GM19239 (cell line): ENCODE data around the gene IFT74.
"Not testable (repeated sequence)": the region's sequence is repeated elsewhere in the genome, so short reads cannot be mapped to it uniquely, and the experiment has no call there.

Experiments used
- DNase-seq: peaks from one replicate; pipeline ENCODE4 v3.0.0; 2011; ENCODE audit warnings: low spot score; ENCODE audit not compliant: insufficient read length
- FAIRE-seq: peaks from 2 replicates; lab custom pipeline; 2011; peaks lifted over from hg19 to GRCh38; lab: Jason Lieb, UNC

IFT74 gene

DNA sequence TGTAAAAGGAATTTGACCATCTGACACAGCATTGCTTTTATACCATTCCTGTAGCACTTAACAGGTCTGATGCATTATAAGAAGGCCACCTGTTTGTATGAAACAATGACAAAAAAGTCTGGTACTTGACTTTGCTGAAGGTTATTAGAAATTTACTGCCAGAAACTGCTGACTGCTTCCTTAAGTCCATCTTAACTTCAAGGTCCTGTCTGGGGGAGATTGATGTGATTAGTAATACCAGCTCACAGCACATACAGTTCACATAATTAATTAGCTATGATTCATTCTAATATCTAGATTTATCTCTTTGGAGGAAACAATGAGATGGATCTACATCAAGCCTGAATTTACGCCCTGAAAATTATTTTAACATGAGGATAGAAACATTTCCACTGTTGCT is 103.2 kb downstream of the IFT74 start:
- DNase-seq, result no peak
- FAIRE-seq, result no peak

DNA sequence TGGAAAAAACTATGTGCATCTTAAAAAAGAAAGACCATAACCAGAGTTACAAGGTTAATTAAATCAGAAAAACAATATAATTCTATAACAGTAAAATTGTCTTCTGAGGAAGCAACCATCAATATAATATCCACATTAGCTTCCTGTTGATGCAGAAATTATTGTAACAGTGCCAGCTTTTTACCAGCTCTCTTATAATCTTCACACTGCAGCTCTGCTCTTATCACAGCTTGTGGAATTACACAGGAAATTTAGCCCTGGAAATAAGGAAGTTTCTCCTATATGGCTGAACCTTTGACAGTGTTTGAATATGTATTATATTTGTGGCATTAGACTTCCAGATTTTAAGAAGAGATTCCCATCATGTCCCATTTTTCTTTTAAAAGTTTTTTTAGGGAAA is 103.7 kb downstream of the IFT74 start:
- DNase-seq (no peak), FAIRE-seq (peak; percentile 47)

DNA sequence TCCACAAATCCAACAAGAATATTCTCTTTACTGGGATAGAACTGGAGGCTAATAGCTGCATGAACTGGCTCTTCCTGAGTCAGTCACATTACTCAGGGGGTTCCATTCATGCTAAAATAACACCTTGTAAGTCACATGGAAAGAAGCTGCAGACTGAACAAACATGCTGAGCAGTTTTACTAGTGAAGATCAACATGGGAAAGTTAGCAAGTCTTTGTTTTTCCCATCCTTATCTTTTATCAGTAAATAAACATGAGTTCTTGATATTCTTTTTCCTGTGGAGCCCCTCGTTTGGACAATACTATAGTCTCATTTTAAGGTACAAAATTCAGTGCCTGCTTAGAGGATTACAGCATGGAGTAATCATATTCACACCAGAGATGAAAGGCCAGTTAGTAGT is 109.1 kb downstream of the IFT74 start:
- FAIRE-seq (no peak), DNase-seq (no peak)

DNA sequence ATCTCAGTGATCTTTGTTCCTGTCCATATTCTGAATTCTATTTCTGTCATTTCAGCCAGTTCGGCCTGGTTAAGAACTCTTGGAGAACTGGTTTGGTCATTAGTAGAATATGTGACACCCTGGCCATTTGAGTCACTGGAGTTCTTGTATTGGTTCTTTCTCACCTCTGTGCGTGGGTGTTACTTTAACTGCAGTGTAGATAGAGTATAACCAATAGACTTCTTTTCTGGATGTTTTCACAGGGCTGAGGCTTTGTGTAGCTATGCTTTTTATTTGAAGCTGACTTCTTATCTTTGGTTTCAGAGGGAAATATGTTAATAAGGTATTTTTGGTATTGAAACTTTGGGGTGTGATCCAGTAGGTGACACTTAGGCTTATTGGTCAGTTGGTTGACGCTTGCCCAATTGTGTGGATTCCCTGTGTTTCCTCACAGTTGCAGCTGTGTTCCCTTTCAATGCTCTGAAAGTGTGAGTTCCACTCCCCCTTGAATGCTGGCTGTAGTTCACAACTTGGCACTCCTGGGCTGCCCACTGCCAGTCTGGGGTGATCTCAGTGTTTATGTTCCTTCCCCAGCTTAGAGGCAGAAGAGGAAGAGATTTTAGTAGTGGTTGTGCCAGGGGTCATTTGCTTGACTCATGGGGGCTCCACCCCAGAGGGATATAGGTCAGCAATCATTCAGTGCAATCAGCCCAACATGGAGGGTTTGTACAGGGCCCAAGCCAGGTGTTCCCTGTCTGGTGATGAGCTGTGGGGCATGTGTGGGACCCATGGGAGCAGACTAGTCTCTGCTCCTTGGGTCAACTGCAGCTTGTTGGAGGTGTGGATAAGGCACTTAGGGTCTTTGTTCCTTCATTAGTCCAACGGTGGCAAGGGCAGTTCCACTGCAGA is 117.9 kb downstream of the IFT74 start:
- DNase-seq (no peak), FAIRE-seq (no peak)

DNA sequence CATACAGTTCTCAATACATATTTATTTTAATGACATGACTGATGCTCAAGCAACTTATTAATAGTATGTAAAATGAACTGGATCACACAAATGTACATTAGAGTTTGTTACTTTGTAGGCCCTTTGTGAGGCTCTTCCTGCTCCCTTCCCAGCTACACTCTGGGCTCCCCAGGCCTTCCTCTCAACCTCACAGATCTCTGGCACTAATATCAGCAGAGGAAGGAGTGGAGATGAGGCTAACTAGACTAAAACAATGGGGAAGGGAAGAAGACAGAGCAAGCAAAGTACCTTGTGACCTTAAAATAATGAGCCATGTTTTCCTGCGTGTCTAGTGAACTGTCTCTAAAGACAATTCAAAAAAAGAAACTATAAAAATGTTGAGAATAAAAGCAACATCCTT is 122.5 kb downstream of the IFT74 start:
- no peak for FAIRE-seq
- no peak for DNase-seq

DNA sequence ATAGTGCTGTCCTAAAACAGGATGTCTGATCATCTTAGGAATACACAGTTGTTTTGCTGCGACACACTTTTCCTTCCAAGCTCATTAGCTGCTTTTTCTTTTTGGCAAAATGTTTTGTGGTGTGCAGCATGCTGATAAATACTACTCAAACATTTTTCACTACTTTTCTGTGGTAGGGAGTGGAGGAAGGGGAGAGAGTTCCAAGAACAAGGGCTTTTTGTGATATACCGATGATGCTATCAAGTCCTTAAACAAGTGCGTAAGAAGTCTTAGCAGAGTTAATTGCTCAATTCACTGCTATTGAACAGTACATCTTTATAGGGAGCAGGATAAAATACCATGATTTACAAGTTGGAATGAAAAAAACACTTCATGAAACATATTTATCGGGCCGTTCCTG is 129.2 kb downstream of the IFT74 start:
- FAIRE-seq (no peak), DNase-seq (no peak)

DNA sequence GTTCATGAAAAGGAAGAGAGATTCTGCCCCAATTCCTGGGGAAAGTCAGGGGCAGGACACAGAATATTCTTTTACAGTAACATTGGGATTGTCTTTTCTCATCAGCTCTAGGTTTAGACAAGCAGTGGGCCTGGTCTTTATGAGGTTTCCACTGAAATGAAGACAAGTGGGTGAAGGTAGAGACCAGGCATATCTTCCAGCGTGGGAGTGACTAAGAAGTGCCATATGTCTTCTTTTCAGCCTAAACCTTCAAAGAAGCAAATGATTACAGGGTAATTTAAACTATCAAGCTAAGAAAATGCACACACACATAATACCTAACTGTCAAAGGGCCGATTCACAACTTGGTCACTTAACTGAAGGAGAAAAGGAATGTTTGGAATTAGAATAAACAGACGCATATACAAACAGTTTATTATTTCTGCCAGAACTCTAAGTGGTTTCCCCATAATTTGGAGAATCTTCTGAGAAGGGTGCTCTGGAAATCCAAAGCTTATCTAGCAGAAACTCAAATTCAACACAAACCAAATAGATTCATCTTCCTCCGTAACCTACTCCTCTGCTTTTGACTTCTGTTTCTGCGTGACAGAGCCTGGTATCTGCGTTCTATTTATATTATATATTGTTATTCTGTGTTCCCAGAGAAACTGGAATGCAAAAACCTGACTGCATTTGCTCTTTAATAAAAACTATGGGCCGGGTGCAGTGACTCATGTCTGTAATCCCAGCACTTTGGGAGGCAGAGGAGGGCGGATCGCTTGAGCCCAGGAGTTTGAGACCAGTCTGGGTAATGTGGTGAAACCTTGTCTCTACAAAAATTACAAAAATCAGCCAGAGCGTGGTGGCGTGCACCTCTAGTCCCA is 130.8 kb downstream of the IFT74 start:
- no peak for FAIRE-seq
- DNase-seq, result no peak

DNA sequence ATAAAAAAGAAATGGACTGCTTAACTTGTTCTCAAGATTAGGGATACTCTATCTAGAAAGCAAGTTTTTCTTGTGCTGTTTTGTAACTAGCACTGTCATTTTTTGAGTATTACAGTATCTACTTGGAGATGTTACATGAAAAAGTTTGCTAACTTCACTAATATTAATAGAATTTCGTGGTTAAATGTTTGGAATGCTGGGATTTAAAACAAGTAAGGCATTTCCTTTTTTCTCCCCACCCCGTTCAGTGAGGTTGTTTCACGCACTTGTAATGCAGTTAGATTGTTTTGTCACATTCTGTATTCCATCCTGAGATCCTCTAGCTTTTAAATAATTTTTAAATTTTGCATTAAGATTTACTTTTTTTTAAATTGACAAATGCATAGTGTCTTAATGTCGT is 132.8 kb downstream of the IFT74 start:
- no peak for FAIRE-seq

DNA sequence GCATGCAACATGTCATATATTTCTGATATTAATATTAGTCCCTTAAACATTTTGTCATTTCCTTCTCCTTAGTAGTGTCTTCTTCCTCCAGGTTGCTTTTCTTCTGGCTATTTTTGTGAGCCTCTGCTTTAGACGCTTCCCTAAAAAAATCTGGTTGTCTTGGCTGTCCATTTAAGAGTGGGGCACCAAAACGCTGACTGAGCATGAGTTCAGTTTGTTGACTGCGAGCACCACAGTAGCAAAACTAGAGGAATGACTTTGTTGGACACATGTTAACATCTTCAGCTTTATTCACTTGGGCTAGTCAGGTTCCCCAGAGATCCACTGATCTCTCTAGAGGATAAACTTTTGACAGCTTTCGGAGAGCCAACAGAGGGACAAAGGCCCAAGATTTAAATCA is 133.5 kb downstream of the IFT74 start:
- DNase-seq (no peak), FAIRE-seq (no peak)

More for the DNA sequence above, 132.8 kb downstream of the IFT74 start:
- DNase-seq, result no peak

DNA sequence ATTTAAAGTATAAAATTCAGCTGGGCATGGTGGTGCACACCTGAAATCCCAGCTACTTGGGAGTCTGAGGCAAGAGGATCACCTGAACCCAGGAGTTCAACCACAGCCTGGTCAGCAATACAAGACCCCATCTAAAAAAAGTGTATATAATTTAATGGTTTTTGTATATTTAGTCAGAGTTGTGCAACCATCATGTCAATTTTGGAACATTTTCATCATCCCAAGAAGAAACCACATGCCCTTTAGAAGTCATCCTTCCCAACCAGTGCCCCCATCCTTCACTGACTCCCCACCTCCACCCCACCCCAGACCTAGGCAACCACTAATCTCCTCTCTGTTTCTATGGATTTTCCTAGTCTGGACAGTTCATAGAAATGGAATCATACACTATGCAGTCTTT is 134.0 kb downstream of the IFT74 start:
- no peak for FAIRE-seq

DNA sequence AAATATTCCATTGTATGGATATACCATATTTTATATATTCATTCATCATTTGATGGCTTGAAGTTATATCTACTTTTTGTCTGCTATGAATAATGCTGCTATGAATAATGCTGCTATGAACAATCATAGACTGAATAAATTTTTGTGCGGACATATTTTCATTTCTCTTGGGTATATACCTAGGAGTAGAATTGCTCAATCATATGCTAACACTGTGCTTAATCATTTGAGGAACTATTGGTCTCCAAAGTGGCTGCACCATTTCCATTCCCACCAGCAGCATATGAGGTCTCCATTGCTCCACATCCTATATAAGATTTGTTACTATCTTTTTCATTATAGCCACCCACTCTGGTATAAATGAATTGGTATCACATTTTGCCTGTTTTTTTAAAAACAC is 134.5 kb downstream of the IFT74 start:
- DNase-seq, result no peak
- no peak for FAIRE-seq

More for the DNA sequence above, 134.0 kb downstream of the IFT74 start:
- DNase-seq, result no peak

DNA sequence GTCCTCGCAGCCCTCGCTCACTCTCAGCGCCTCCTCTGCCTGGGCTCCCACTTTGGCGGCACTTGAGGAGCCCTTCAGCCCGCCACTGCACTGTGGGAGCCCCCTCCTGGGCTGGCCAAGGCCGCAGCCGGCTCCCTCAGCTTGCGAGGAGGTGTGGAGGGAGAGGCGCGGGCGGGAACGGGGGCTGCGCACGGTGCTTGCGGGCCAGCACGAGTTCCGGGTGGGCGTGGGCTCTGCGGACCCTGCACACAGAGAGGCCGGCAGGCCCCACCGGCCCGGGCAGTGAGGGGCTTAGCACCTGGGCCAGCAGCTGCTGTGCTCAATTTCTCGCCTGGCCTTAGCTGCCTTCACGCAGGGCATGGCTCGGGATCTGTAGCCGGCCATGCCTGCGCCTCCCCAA is 136.3 kb downstream of the IFT74 start:
- FAIRE-seq, DNase-seq: not testable (repeated sequence)

DNA sequence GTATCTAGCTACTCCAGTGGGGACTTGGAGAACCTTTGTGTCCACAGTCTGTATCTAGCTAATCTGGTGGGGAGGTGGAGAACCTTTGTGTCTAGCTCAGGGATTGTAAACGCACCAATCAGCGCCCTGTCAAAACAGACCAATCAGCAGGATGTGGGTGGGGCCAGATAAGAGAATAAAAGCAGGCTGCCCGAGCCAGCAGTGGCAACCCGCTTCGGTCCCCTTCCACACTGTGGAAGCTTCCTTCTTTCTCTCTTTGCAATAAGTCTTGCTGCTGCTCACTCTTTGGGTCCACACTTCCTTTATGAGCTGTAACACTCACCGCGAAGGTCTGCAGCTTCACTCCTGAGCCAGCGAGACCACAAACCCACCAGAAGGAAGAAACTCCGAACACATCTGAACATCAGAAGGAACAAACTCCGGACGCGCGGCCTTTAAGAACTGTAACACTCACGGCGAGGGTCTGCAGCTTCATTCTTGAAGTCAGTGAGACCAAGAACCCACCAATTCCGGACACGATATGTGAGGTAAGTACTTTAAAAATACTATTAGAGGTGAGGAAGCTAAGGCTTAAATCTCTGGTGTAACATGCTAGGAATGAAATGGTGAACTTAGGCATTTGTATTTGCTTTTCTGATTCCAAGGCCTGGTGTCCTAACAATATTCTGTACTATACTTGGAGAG is 137.3 kb downstream of the IFT74 start:
- DNase-seq, FAIRE-seq: not testable (repeated sequence)

DNA sequence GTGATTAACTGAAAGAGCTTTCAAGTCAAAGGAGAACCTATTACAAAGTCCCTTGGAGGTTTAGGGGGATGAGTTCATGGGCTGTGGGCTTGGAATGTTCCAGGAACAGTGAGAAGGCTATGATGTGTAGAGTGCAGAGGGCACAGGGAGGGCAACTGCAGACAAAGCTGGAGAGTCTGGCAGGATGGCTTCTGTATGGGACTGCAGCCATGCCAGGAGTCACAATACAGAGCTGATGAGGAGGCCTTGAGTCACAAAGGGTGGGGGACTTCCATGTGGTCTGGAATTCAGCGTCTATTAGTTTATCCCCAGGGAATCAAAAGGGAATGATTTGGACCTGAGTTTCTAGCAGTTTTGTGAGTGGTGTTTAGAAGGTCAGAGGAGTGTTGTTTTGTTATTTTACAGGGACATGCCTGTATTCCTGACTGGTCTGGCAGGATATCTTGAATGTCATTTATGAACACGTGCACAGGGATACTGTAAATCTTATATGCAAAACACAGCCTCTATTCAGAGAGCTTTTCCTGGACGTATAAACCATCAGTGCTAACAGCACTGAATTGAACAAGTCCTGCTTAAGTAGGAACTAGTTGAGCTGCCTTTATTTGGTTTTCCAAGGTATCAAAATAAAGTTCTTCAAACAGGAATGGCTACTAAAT is 138.6 kb downstream of the IFT74 start:
- no peak for FAIRE-seq
- DNase-seq, result no peak

DNA sequence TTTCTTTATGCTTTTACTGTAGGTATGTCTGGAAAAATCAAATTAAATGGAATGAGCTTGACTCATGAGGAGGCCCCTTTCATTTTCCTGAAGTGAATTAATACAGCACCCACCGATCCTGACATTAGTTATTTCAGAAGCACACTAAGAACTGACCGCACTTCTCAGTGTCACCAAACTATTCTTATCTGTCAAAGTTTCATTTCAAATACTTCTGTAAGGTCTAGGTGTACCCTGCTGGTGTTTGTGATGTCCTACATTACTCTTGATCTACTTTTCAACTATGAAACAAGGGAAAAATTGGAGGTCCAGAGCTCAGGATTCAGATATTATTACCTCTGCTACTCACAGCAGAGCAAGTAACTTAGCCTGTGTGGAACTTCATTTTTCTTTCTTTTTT is 151.0 kb downstream of the IFT74 start:
- FAIRE-seq, result no peak

DNA sequence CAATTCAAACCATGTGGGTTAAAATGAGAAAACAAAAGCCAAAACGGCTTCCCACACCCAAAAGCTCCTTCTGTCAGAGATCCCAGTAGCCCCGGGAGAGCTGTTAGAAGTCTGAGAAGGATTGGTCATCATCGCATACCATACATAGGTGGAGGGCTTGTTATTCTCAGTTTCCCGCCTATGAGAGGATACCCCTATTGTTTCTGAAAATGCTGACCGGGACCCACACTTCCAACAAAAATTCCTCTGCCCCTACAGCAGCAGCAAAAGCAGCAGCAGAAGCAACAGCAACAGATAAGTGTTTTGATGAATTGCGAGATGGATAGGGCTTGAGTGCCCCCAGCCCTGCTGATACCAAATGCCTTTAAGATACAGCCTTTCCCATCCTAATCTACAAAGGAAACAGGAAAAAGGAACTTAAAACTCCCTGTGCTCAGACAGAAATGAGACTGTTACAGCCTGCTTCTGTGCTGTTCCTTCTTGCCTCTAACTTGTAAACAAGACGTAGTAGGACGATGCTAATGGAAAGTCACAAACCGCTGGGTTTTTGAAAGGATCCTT is 152.8 kb downstream of the IFT74 start, which contains the start of gene TEK:
TEK (plus strand) TSS at position 245 of the 561 bp plus-strand sequence. CDS start 366 bp downstream, outside the sequence.
- FAIRE-seq (no peak), DNase-seq (no peak)

More for the DNA sequence above, 151.0 kb downstream of the IFT74 start:
- DNase-seq, result no peak

DNA sequence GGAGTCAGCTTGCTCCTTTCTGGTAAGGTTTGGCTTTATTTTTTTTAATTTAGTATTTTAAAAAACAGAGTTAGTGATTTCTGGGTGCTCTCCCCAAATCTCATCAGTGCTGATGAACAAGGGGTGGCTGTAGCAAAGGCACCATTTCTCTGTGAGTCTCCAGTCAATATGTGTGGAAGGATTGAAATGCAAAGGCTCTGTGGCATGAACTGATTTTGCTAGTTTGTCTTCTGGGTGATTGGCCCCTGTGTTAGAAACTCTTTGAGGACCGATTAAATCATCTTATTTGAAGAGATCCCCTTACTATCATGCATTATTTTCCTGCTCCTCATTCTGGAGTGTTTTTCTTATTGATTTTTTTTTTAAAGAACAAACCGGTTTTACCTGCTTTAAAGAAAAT is 153.4 kb downstream of the IFT74 start:
- DNase-seq, result no peak
- FAIRE-seq, result no peak

DNA sequence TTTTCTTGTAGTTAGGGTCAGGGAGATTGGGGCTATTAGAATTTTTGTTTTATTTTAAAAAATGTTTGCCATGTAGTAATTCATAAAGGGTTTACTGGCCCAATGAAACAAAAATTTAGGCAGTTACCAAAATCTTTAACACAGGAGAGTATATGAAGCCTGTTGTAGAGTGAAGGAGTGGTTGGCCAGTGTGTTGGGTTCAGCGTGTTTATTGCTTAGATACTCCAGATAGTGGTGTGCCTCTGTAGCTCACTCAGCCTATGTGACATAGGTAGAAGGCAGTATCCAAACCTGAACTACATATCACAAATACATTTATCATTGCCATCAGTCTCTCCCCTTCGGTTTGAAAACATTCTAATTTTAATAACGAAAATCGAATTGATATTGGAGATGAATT is 154.0 kb downstream of the IFT74 start:
- no peak for DNase-seq
- no peak for FAIRE-seq

DNA sequence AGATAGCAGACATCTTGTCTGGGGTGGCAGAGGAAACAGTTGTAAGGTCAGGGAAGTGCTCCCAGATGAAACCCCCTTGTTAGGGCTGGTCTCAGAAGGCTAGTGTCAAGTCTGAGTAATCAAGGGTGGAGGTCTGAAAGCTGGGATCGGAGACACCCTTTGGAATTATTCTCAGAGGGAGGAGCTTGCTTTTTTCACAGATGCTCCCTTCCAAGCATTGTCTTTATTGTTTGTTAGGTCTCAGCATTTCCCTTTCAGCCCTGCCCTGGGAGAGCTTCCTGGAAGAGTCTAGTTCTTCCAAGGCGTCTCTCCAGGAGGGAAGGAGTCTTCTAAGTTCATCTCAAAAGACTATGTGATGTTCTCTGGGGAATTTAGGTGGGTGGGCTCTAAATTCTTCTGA is 156.0 kb downstream of the IFT74 start:
- DNase-seq (no peak), FAIRE-seq (no peak)
